SK-N-SH treated with all-trans-retinoic acid at 6 μM for 48 hours (cell line): ENCODE measurements around the gene TEX36.

Source experiments
- ATAC-seq: fragments of 200-7000 bp; cut with Tn5 transposase; 3 replicates; pipeline ENCODE4 v1.9.1; 2020; ENCODE audit warnings: mild to moderate bottlenecking, moderate library complexity
- ARNTL ChIP-seq: fragments of 450-650 bp; formaldehyde crosslinking; IDR thresholded peaks from 2 replicates; pipeline ENCODE4 v1.5.0; 2020; ENCODE audit warnings: low read depth, mild to moderate bottlenecking, moderate library complexity, borderline replicate concordance
- BACH2 ChIP-seq: fragments of 250-450 bp; sonication (Bioruptor Pico); IDR thresholded peaks from 2 replicates; pipeline ENCODE4 v1.9.0; 2021; ENCODE audit warnings: mild to moderate bottlenecking, borderline replicate concordance
- CSDC2 ChIP-seq: fragments of 250-450 bp; sonication (Bioruptor Pico); IDR thresholded peaks from 2 replicates; pipeline ENCODE4 v1.5.0; 2020; ENCODE audit warnings: mild to moderate bottlenecking, moderate library complexity
- ESRRG ChIP-seq: fragments of 250-450 bp; sonication (Bioruptor Pico); IDR thresholded peaks from 2 replicates; pipeline ENCODE4 v1.6.1; 2021; ENCODE audit warnings: mild to moderate bottlenecking
- GLIS3 ChIP-seq: fragments of 250-450 bp; sonication (Bioruptor Pico); IDR thresholded peaks from 2 replicates; pipeline ENCODE4 v1.5.0; 2020; ENCODE audit warnings: mild to moderate bottlenecking, moderate library complexity
- ISL1 ChIP-seq: fragments of 250-450 bp; sonication (Bioruptor Pico); IDR thresholded peaks from 2 replicates; pipeline ENCODE4 v2.1.2; 2022; ENCODE audit warnings: mild to moderate bottlenecking, moderate library complexity
- OSR1 ChIP-seq: fragments of 250-450 bp; sonication (Bioruptor Pico); IDR thresholded peaks from 2 replicates; pipeline ENCODE4 v1.8.0; 2022; ENCODE audit warnings: moderate library complexity, mild to moderate bottlenecking, inconsistent platforms
- PATZ1 ChIP-seq: fragments of 250-450 bp; sonication (Bioruptor Pico); IDR thresholded peaks from 2 replicates; pipeline ENCODE4 v1.8.0; 2020; ENCODE audit warnings: mild to moderate bottlenecking, moderate library complexity, borderline replicate concordance
- PPARA ChIP-seq: fragments of 250-450 bp; sonication (Bioruptor Pico); IDR thresholded peaks from 2 replicates; pipeline ENCODE4 v1.5.0; 2020; ENCODE audit warnings: mild to moderate bottlenecking, borderline replicate concordance
- RARB ChIP-seq: fragments of 250-450 bp; sonication (Bioruptor Pico); IDR thresholded peaks from 2 replicates; pipeline ENCODE4 v1.8.0; 2021; ENCODE audit warnings: mild to moderate bottlenecking, moderate library complexity
- SNAI2 ChIP-seq: fragments of 250-450 bp; sonication (Bioruptor Pico); IDR thresholded peaks from 2 replicates; pipeline ENCODE4 v1.5.0; 2020; ENCODE audit warnings: mild to moderate bottlenecking, moderate library complexity
- TCF4 ChIP-seq: fragments of 250-450 bp; sonication (Bioruptor Pico); IDR thresholded peaks from 2 replicates; pipeline ENCODE4 v1.8.0; 2021; ENCODE audit warnings: mild to moderate bottlenecking, moderate library complexity, borderline replicate concordance
- TOX ChIP-seq: fragments of 250-450 bp; sonication (Bioruptor Pico); IDR thresholded peaks from 2 replicates; pipeline ENCODE4 v1.8.0; 2021; ENCODE audit warnings: mild to moderate bottlenecking, moderate library complexity, borderline replicate concordance
- TSHZ2 ChIP-seq: fragments of 250-450 bp; sonication (Bioruptor Pico); IDR thresholded peaks from 2 replicates; pipeline ENCODE4 v1.5.0; 2020; ENCODE audit warnings: mild to moderate bottlenecking, moderate library complexity
- ZC3H10 ChIP-seq: fragments of 250-450 bp; sonication (Bioruptor Pico); IDR thresholded peaks from 2 replicates; pipeline ENCODE4 v1.5.1; 2021; ENCODE audit warnings: mild to moderate bottlenecking, moderate library complexity
- ZFP3 ChIP-seq: fragments of 250-450 bp; sonication (Bioruptor Pico); IDR thresholded peaks from 2 replicates; pipeline ENCODE4 v1.5.0; 2020; ENCODE audit warnings: mild to moderate bottlenecking, moderate library complexity
- ZFP30 ChIP-seq: fragments of 450-650 bp; formaldehyde crosslinking; IDR thresholded peaks from 2 replicates; pipeline ENCODE4 v1.5.0; 2022; ENCODE audit warnings: mild to moderate bottlenecking, moderate library complexity
- ZNF565 ChIP-seq: fragments of 450-650 bp; formaldehyde crosslinking; conservative IDR thresholded peaks from 2 replicates; pipeline ENCODE4 v1.5.0; 2020; ENCODE audit warnings: low read depth, mild to moderate bottlenecking, moderate library complexity
- ZNF70 ChIP-seq: fragments of 450-650 bp; formaldehyde crosslinking; IDR thresholded peaks from 2 replicates; pipeline ENCODE4 v1.5.0; 2020; ENCODE audit warnings: mild to moderate bottlenecking, moderate library complexity
- ZNF8 ChIP-seq: fragments of 450-650 bp; formaldehyde crosslinking; IDR thresholded peaks from 2 replicates; pipeline ENCODE4 v1.5.0; 2020; ENCODE audit warnings: mild to moderate bottlenecking, moderate library complexity
- TF ChIP-seq, protein P1 (sequence below): fragments of 250-450 bp; sonication (Bioruptor Pico); IDR thresholded peaks from 2 replicates; pipeline ENCODE4 v1.8.0; 2021; ENCODE audit warnings: low read depth, mild to moderate bottlenecking, moderate library complexity, borderline replicate concordance
- TF ChIP-seq, protein P2 (sequence below): fragments of 250-450 bp; sonication (Bioruptor Pico); IDR thresholded peaks from 2 replicates; pipeline ENCODE4 v1.5.1; 2020; ENCODE audit warnings: low read depth, mild to moderate bottlenecking, moderate library complexity
- TF ChIP-seq, protein P3 (sequence below): fragments of 250-450 bp; sonication (Bioruptor Pico); IDR thresholded peaks from 2 replicates; pipeline ENCODE4 v1.5.1; 2021; ENCODE audit warnings: mild to moderate bottlenecking, moderate library complexity

Gene TEX36

GRCh38 chr10:125624800-125625199 lies 58.2 kb downstream of the TEX36 start:
- ATAC-seq, result no peak

GRCh38 chr10:125621052-125621451 lies 61.9 kb downstream of the TEX36 start:
- TF ChIP-seq TCF4 (CRISPR knock-in tag) (no peak), OSR1 (CRISPR knock-in tag) (no peak), PPARA (CRISPR knock-in tag) (no peak), GLIS3 (CRISPR knock-in tag) (no peak), ISL1 (CRISPR knock-in tag) (no peak), TSHZ2 (no peak), BACH2 (CRISPR knock-in tag) (no peak), SNAI2 (CRISPR knock-in tag) (no peak), ZFP3 (CRISPR knock-in tag) (no peak)
- TF ChIP-seq, protein P1, sequence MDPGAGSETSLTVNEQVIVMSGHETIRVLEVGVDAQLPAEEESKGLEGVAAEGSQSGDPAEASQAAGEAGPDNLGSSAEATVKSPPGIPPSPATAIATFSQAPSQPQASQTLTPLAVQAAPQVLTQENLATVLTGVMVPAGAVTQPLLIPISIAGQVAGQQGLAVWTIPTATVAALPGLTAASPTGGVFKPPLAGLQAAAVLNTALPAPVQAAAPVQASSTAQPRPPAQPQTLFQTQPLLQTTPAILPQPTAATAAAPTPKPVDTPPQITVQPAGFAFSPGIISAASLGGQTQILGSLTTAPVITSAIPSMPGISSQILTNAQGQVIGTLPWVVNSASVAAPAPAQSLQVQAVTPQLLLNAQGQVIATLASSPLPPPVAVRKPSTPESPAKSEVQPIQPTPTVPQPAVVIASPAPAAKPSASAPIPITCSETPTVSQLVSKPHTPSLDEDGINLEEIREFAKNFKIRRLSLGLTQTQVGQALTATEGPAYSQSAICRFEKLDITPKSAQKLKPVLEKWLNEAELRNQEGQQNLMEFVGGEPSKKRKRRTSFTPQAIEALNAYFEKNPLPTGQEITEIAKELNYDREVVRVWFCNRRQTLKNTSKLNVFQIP, result no peak
- TF ChIP-seq, protein P2, sequence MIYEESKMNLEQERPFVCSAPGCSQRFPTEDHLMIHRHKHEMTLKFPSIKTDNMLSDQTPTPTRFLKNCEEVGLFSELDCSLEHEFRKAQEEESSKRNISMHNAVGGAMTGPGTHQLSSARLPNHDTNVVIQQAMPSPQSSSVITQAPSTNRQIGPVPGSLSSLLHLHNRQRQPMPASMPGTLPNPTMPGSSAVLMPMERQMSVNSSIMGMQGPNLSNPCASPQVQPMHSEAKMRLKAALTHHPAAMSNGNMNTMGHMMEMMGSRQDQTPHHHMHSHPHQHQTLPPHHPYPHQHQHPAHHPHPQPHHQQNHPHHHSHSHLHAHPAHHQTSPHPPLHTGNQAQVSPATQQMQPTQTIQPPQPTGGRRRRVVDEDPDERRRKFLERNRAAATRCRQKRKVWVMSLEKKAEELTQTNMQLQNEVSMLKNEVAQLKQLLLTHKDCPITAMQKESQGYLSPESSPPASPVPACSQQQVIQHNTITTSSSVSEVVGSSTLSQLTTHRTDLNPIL (CRISPR knock-in tag), result no peak
- ATAC-seq, result no peak

More at GRCh38 chr10:125624800-125625199, 58.2 kb downstream of the TEX36 start:
- TF ChIP-seq CSDC2 (CRISPR knock-in tag) (no peak), SNAI2 (CRISPR knock-in tag) (no peak), ESRRG (no peak), ZNF8 (no peak), PPARA (CRISPR knock-in tag) (no peak), PATZ1 (CRISPR knock-in tag) (no peak), ZFP3 (CRISPR knock-in tag) (no peak)

- ATAC-seq, result no peak
- no peak for TF ChIP-seq ZFP30
- TF ChIP-seq BACH2 (CRISPR knock-in tag), result no peak
- TF ChIP-seq ESRRG, result no peak
- no peak for TF ChIP-seq SNAI2 (CRISPR knock-in tag)
- no peak for TF ChIP-seq RARB (CRISPR knock-in tag)
- TF ChIP-seq, protein P2 (CRISPR knock-in tag), result no peak
- no peak for TF ChIP-seq ISL1 (CRISPR knock-in tag)
- no peak for TF ChIP-seq OSR1 (CRISPR knock-in tag)
- no peak for TF ChIP-seq ZNF565 (CRISPR knock-in tag)
- TF ChIP-seq TOX (CRISPR knock-in tag), result no peak
- TF ChIP-seq TCF4 (CRISPR knock-in tag), result no peak
- TF ChIP-seq ZNF70 (CRISPR knock-in tag), result no peak
- no peak for TF ChIP-seq TSHZ2
- TF ChIP-seq ARNTL (CRISPR knock-in tag), result no peak
- TF ChIP-seq, protein P1, result no peak
- no peak for TF ChIP-seq ZC3H10 (CRISPR knock-in tag)
- TF ChIP-seq, protein P3, sequence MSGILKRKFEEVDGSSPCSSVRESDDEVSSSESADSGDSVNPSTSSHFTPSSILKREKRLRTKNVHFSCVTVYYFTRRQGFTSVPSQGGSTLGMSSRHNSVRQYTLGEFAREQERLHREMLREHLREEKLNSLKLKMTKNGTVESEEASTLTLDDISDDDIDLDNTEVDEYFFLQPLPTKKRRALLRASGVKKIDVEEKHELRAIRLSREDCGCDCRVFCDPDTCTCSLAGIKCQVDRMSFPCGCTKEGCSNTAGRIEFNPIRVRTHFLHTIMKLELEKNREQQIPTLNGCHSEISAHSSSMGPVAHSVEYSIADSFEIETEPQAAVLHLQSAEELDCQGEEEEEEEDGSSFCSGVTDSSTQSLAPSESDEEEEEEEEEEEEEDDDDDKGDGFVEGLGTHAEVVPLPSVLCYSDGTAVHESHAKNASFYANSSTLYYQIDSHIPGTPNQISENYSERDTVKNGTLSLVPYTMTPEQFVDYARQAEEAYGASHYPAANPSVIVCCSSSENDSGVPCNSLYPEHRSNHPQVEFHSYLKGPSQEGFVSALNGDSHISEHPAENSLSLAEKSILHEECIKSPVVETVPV, result no peak
- no peak for TF ChIP-seq CSDC2 (CRISPR knock-in tag)
These were observed 62.6 kb downstream of the TEX36 start for GRCh38 chr10:125620401-125620800.
